NCI-H2196 (cell line): ENCODE results near the gene ZNF688.
"Not testable (repeated sequence)": the region's sequence is repeated elsewhere in the genome, so short reads cannot be mapped to it uniquely, and the experiment has no call there.

Experiments
- DNase-seq: peaks from one replicate; lab custom pipeline; 2025; ENCODE audit not compliant: unreplicated experiment; lab: John Stamatoyannopoulos, UW

The ZNF688 gene

DNA sequence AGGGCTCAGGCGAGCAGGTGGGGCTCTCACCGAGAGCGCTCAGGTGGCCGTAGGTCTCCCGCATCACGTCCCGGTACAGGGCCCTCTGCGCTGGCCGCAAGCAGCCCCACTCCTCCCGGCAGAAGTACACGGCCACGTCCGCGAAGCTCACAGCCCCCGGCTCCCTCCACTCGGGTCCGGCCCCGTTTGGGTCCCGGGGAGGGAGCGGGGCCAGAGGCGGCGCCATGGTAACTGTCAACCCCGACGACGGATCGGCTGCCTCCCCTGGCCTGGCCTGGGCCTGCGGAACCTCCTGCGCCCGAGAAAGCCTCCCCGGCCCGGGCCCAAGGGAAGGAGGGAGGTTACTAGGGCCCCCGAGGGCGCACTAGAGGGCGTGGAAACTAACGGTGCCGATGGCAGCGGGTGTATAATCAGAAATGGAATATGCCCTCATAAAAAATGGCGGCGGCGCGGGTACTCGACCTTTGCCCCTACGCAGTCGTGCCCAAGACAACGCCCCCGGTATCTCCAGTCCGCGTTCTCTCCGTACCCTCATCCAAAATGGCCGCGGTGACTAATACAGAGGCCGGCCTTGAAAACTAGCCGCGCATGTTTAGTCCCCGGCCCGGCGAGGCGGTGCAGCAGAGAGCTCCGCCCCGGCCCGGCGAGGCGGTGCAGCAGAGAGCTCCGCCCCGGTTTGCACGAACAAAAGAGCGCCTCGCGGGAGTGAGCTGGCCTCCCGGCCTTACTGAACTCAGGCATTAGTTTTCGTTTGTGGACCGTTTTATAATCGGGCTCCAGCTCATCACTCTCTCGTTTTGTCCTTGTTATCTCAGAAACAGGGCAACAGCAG, 13.3 kb downstream of the ZNF688 start, which contains the start of gene ZNF764:
Gene ZNF764 (minus strand): TSS at position 418 of the 832 bp plus-strand sequence. CDS start 192 bp downstream, at position 226.
- peak; percentile 99 for DNase-seq

DNA sequence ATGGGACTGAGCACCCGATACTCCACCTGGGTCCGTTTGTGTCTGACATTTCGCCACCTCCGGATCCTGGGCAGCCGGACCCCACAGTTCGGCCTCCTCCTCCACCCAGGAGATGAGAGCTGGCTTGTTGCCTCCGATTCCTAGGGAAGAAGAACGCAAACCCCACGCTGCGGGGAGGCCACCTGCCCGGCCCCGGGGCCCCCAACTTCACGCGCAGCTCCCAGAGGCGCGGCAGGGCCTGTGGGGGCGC, 13.9 kb downstream of the ZNF688 start:
- no peak for DNase-seq

DNA sequence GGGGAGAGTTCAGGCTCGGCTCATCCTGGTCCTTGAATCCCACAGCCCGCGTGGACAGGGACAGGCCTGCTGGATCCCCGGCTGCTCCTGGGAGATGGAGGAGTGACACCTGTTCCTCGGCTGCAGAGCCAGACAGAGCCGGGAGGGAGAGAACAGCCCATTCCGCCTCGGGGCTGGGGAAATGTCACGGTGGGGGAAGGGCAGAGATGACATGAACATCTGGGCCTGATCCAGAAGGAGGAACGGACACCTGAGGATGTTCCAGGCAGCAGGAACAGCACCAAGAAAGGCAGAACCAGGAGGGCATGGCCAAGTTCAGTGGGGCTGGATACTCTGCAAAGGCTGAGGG, 15.4 kb downstream of the ZNF688 start:
- DNase-seq = no peak

DNA sequence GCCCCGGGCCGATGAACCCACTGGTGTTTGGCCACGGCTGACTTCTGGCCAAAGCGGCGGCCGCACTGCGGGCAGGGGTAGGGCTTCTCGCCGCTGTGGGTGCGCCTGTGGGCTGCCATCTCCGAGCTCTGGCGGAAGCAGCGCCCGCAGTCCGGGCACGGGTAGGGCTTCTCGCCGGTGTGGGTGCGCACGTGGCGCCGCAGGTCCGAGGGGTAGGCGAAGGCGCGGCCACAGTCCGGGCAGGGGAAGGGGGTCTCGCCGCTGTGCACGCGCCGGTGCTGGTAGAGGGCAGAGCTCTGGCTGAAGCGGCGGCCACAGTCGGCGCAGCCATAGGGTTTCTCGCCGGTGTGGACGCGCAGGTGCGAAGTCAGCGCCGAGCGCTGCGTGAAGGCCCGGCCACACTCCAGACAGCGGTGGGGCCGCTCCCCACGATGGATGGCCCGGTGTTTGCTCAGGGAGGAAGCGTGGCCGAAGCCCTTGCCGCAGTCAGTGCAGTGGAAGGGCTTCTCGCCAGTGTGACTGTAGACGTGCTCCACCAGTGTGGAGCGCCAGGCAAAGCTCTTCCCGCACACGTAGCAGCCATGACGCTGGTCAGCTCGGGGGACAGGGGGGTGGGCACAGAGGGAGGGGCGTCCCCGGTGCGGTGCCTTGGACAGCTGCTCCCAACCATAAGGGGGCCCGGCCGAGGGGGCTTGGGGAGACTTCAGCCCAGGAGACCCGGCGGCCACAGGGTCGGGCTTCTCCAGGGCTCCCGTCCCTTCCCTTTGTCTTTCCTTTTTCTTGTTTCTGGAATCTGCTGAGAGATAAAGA, 16.0 kb downstream of the ZNF688 start:
- DNase-seq = no peak

DNA sequence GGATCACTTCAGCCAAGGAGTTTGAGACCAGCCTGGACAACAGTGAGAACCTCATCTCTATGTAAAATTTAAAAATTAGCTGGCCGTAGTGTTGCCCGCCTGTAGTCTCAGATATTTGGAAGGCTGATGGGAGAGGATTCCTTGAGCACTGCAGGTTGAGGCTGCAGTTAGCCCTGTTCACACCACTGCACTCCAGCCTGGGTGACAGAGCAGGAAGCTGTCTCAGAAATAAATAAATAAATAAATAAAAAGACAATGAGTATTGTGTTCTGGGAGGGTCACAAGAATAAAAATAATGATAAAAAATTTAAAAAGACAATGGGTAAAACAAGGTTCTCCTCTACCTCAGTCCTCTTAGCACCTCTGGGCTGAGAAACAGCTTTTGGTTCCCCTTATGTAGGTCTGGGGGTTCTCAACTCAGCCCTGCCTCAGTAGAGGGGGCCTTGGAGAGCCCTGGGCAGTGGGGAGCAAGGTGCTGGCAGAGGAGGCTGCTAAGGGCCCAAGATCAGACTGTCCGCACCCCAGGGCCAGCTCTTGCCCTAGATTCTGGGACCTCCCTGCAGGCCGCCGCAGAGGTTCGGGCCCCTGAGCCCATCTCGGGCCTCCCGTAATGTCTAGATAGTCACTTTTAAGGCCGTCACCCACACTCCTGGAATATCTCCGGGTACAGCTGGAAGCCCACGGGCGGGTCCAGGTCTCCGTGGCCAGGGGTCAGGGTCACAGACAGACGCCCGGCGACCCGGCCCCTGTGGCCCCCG, 16.8 kb downstream of the ZNF688 start:
- DNase-seq = no peak

DNA sequence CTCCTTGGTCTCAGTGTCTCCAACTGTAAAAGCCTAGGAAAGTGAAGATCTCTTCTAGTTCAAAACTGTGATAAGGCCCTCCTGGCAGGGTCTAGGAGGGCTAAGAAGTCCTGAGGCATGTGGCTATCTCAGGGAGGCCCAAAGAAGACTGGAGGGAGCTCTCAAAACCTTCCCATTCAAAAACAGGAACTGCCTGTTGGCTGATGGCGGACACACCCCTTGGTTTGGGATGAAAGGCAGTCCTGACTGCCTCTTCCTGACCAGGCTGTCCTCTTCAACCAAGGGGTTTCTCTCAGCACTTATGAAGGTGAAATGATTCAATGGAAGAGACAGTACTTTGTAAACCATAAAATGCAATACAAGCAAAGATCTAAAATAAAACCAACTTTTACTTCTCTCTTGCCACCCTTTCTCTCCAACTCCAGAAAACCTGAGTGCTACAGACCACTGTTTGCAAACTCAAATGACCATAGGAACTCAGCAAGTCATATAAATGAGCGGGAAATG, 18.1 kb downstream of the ZNF688 start:
- no peak for DNase-seq

DNA sequence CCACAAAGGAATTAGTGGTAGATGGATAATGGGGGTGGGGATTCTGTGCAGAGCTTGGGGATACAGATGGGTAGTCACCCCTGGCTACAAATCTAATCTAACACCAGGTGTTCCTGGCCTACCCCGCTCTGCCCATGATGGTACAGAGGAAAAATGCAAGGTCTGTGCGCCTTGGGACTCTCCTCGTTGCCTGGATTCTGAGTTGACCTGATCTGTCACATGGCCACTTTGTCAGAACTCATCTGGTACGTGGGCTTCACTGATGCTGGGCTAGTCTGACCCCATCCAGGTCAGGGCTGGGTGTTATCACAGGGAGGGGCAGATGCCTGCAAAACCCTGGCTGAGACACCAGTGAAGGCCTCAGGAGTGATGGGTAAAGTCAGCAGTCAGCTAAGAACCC, 18.6 kb downstream of the ZNF688 start:
- no peak for DNase-seq

- DNase-seq = peak; percentile 21
Observed at GRCh38 chr16:30551781-30552180, 19.7 kb downstream of the ZNF688 start.

DNA sequence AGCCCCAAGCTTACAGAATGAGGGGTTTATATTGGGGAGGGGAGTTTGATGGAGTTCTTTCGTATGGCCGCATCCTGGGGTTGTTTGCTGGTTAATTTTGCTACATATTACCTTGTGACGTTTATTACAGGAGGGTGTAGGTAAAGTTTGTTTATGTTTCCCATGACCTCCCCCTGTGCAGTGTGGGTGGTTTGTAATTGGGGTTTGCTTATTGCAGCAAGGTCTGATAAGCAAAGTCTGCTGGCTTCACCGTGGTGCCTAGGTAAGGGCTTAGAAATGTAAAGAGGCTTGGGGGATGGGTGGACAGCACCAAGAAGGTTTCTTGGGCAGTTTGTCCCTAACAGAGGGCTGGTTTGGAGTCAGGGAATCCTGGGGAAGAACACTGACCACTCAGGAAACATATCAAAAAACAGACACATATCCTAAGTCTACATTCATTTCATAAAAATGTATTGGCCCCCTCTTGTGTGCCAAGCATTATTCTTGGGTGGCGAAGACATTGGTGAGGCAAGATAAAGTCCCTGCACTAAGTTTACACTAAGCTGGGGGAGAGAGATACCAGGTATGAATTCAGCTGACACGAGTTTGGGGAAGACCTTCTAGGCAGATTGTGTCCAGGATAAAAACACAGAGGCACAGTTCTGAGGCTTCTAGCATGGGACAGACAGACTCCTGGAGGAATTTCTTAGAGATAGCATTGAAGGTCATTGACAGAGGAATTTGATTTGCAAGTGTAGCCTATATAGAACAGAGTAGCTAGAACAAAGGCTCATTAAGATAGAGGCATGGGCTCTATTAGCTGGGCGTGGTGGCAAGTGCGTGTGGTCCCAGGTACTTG, 22.9 kb downstream of the ZNF688 start:
- DNase-seq = no peak

DNA sequence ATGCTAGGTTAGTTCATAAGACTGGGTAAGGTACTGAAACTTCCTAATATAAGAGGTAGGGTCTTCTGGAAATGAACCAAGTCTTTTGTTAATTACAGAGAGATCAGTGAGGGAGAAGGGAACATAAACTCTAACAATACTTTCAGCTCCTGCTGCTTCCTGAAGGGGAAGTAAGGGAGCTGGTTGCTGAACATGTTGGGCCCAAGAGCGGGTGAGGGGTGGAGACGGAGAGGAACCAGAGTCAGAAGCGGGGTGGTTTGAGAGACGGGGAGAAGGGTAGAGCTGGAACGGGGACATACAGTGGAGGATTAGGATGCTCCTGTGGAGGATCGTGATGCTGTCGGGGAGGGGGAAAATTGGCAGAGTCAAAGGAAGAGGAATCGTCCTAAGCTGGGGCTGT, 25.4 kb downstream of the ZNF688 start:
- DNase-seq = no peak

DNA sequence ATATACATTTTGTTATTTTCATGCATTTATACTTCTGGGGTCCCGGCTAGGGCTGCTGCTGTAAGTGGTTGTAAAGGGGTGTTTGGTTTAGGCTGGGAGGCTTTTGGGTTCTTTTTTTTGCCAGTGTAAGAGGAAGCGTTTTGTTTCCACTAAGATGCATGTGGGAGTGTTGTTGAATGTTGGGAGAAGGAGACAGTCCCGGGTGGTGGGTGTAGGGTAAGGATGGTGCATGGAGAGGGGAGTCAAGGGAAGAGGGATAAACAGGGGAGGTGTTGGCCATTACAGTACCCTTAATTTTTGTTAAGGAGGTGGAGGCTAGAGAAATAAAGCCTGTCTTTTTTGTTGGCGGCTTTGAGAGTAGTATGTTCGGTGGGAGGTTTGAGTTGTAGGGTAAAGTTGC, 28.4 kb downstream of the ZNF688 start:
- no peak for DNase-seq

DNA sequence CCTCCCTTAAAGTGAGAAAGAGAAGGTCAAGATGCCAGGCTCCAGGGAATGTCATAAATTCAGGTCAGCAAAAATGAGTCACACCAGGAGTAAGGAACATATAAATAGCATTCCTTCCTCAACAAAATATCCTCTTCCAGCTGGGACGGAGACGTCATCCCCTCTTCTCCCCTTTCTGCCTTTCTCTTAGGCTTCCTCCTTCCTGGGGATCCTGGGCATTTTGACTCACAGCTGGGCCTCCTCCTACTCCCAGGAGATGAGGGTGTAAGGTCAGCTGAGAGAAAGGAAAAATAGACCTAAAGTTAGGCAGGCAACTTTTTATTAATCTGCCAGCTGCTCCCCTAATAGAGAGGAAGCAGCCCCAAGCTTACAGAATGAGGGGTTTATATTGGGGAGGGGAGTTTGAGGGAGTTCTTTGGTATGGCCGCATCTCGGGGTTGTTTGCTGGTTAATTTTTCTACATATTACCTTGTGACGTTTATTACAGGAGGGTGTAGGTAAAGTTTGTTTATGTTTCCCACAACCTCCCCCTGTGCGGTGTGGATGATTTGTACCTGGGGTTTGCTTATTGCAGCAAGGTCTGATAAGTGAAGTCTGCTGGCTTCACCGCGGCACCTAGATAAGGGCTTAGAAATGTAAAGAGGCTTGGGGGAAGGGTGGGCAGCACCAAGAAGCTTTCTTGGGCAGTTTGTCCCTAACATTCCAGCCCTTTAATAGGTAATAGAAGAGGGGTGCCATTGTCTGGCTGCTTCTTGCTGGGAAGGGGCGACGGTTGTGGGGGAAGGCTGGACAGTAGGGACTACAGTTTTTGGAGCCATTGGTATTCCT, 29.8 kb downstream of the ZNF688 start:
- DNase-seq = no peak

- DNase-seq = not testable (repeated sequence)
Observed at GRCh38 chr16:30540916-30541464, 30.5 kb downstream of the ZNF688 start.

DNA sequence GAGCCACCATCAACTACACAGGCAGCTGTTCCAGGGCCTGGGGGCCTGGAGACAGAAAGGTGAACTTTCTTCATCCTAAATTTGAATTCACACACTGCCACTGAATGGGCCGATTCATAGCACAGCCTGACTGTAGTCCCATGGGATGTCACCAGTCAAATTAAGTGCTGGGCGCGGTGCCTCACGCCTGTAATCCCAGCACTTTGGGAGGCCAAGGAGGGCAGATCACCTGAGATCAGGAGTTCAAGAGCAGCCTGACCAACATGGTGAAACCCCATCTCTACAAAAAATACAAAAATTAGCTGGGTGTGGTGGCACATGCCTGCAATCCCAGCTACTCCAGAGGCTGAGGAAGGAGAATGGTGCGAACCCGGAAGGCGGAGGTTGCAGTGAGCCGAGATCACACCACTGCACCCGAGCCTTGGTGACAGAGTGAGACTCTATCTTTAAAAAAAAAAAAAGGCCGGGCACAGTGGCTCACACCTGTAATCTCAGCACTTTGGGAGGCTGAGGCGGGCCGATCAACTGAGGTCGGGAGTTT, 31.5 kb downstream of the ZNF688 start:
- DNase-seq = not testable (repeated sequence)

DNA sequence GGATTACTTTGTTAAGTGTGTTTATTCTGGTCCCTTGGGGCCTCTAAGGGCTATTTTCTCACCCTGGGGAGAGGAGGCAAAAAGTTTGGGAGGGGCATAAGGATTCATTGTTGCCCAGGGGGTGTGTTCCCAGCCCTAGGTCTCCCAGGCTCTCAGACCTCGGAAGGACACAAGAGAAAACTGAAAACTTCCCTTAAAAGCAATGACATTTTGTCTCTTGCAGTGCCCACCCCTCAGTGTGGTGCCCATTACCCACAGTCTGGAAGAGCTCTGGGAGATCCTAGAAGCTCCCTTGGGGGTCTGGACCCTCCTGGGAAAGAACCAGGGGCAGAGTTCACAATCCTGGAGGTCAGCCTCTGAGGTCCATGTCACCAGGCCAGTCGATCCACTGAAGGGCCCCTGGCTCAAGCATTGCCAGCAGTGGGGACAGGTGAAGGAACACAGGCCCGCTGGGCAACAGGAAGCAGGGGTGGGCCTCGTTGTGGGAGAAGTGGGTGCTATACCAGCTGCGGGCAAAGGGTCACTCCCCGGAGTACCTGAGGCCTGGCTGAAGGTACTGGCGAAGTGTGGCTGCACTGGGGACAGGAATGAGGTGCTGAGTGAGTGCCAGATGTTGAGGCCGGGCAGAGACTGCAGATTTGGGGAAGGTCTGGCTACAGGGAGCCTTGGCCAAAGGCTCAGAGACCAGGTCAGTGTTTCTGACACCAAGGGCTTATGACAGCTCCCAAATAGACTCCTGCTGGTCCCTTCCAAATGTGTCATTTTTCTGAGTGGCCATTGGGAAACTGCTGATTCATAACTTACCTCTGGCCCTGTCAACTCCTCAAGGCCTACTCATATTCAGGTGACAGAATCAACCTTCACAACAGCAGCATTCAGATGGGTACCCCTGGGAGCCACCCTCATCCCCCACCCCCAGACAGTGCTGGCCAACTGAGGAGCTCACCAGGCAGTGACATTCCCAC, 32.2 kb downstream of the ZNF688 start:
- no peak for DNase-seq

- not testable (repeated sequence) for DNase-seq
Observed at GRCh38 chr16:30536391-30537024, 35.0 kb downstream of the ZNF688 start.

DNA sequence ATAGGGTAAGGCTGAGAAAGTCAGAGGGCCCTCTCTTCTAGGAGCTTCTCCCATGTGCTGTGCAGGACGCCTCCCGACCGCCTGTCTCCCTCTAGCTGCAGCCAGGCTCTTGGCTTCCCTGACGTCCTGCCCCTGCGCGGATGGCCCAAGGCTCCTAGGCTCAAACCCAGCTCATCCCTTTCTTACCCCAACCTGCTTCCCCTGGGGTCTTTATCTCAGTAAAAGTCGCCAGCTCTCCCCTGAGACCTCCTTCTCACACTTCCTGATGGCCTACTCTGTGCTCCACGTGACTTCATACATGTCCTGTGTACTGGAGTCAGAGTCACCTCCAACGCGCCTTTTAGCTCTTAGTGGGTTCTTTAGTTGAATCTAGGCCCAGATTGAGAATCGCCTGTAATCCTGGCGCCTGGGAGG, 35.7 kb downstream of the ZNF688 start:
- peak; percentile 64 for DNase-seq
